AG04449 (cell line): ENCODE results near the gene RIMS1.

Source experiments
- CTCF ChIA-PET: fragments of 350-600 bp; formaldehyde crosslinking; extraction: SDS; loops from one replicate; lab custom pipeline; 2021; ENCODE audit warnings: antibody characterized with exemption; lab: Yijun Ruan, JAX
- POLR2A ChIA-PET: fragments of 400-600, 350-600 bp; formaldehyde crosslinking; extraction: SDS; loops from one replicate; lab custom pipeline; 2020; ENCODE audit warnings: antibody characterized with exemption, inconsistent platforms; lab: Yijun Ruan, JAX
- DNase-seq: peaks from one replicate; pipeline ENCODE4 v3.0.0-alpha.2; 2010; ENCODE audit warnings: low read depth, low spot score
- H3K4me3 ChIP-seq: 2 replicates; pipeline ENCODE4 v1.5.1; 2011; ENCODE audit warnings: low read depth, mild to moderate bottlenecking, control low read depth, low read length
- CTCF ChIP-seq: IDR thresholded peaks from one replicate; pipeline ENCODE4 v1.5.1; 2011; ENCODE audit warnings: mild to moderate bottlenecking, moderate library complexity, low read length, control low read depth, inconsistent platforms; ENCODE audit not compliant: insufficient read depth; ENCODE audit errors: missing control alignments

Gene RIMS1

GRCh38 chr6:72084992-72085569 is 198.7 kb downstream of the RIMS1 start:
- POLR2A ChIA-PET, result no interaction called here
- no peak overlapping the region for H3K4me3 ChIP-seq
- no peak for TF ChIP-seq CTCF
- CTCF ChIA-PET, result interaction anchor here (0.7 to 9.9 kb wide), 5 partner anchors 13 to 559 kb away, joined by 3 to 121 read pairs (median 8); no protein-coding TSS in a partner anchor
- DNase-seq, result no peak

GRCh38 chr6:72094506-72094905 is 208.2 kb downstream of the RIMS1 start:
- ChIA-PET POLR2A (no interaction called here), CTCF (no interaction called here)
- no peak overlapping the region for H3K4me3 ChIP-seq
- no peak for DNase-seq
- no peak for TF ChIP-seq CTCF

- TF ChIP-seq CTCF, result no peak
- ChIA-PET POLR2A (no interaction called here), CTCF (no interaction called here)
- H3K4me3 ChIP-seq, result no peak overlapping the region
- DNase-seq, result no peak
Measured at GRCh38 chr6:72102561-72102960, 216.2 kb downstream of the RIMS1 start.

GRCh38 chr6:72111611-72112010 is 225.3 kb downstream of the RIMS1 start:
- POLR2A ChIA-PET, result no interaction called here
- no peak for TF ChIP-seq CTCF
- CTCF ChIA-PET, result no interaction called here

GRCh38 chr6:72130327-72130726 is 244.0 kb downstream of the RIMS1 start:
- DNase-seq, result no peak
- H3K4me3 ChIP-seq, result no peak overlapping the region
- ChIA-PET CTCF (no interaction called here), POLR2A (no interaction called here)
- TF ChIP-seq CTCF, result no peak

More at GRCh38 chr6:72111611-72112010, 225.3 kb downstream of the RIMS1 start:
- no peak overlapping the region for H3K4me3 ChIP-seq
- DNase-seq, result no peak

GRCh38 chr6:72132427-72132826 is 246.1 kb downstream of the RIMS1 start:
- POLR2A ChIA-PET, result no interaction called here

More at GRCh38 chr6:72132427-72132826, 246.1 kb downstream of the RIMS1 start:
- no peak for TF ChIP-seq CTCF
- no peak for DNase-seq
- no peak overlapping the region for H3K4me3 ChIP-seq
- CTCF ChIA-PET, result no interaction called here
